Heart left ventricle (tissue), 13 donors: Measurements from ENCODE around the gene CLSTN2.

ENCODE experiments used
- POLR2A ChIP-seq, 2 donors: fragments of 450-650 bp; IDR thresholded peaks; one replicate each; pipeline ENCODE4 v1.6.1; 2017; ENCODE audit warnings: antibody characterized with exemption in 2 of 2, mild to moderate bottlenecking in 2 of 2, moderate library complexity in 2 of 2
- TF ChIP-seq, protein P1 (sequence below), 12 donors: fragments of 200-600 bp; sonication (generic) in 4 of 12; IDR thresholded peaks; one replicate each; pipeline versions ENCODE4 v1.5.0 to v1.8.0; 2018 to 2022; ENCODE audit warnings: antibody characterized with exemption in 12 of 12, mild to moderate bottlenecking in 5 of 12
- donor health status: ischemic (EF 13 %, LVEDD 7.1; RV severe dilation, severe dysfunction).
- donor health status: DM: no; HTN: yes; CAD: no.
- donor health status: DM: no; HTN: no; CAD: no.
- donor health status: ischemic (EF 25% LVEDD 6.9; RV normal size, moderate dysfunction).
- donor health status: ischemic (EF 25% LVEDD 5.7; RV mildly dilated, moderate dysfunction).
- donor health status: ischemic (EF 35%, LVEDD 5.7; RV mildly dilated, moderate dysfunction).
- donor health status: nonischemic (EF 11% LVEDD 7.7; RV severe dilation, severe dysfunction).
- donor health status: DM: yes; HTN: yes; CAD: no.
- donor health status: PGD.
- donor health status: ischemic (EF 29% LVEDD 5.4; RV normal size, mild dysfunction).
- donor health status: nonischemic (EF 23%, LVEDD 6.1; RV moderate dilation, normal function).

DNA sequence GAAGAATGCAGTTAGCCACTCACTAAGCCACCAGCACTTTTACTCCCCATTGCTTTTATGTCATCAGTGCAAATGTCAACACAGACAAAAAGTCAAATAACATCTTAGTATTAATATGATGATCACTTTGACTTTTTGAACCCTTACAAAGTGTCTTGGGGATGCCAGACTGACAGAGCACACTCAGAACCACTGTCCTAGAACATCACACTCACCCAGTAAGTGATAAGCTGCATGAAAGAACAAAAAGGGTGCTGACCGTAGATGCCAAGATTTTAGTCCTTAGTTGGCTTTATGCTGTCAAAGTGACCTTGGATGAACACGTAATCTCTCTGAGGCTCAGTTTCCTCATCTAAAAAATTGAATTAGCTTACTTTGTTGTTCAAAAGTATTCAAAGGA is 463.4 kb downstream of the CLSTN2 start:
- TF ChIP-seq, protein P1, sequence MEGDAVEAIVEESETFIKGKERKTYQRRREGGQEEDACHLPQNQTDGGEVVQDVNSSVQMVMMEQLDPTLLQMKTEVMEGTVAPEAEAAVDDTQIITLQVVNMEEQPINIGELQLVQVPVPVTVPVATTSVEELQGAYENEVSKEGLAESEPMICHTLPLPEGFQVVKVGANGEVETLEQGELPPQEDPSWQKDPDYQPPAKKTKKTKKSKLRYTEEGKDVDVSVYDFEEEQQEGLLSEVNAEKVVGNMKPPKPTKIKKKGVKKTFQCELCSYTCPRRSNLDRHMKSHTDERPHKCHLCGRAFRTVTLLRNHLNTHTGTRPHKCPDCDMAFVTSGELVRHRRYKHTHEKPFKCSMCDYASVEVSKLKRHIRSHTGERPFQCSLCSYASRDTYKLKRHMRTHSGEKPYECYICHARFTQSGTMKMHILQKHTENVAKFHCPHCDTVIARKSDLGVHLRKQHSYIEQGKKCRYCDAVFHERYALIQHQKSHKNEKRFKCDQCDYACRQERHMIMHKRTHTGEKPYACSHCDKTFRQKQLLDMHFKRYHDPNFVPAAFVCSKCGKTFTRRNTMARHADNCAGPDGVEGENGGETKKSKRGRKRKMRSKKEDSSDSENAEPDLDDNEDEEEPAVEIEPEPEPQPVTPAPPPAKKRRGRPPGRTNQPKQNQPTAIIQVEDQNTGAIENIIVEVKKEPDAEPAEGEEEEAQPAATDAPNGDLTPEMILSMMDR (IDR thresholded peaks at IDR 0.05), result no peak
- TF ChIP-seq POLR2A (IDR thresholded peaks at IDR 0.05), result no peak
